Activated CD4-positive, CD25-positive, alpha-beta regulatory T cell treated with anti-CD3 and anti-CD28 coated beads, Interleukin-2, amount 50 U/mL, for 16 hours (primary cell): ENCODE measurements around the gene MYH10.
A peak's percentile ranks its signal among the peaks of the same experiment; 100 is the strongest.

Source experiments
- DNase-seq: peaks from one replicate; pipeline ENCODE4 v3.0.0-alpha.2; 2020; ENCODE audit warnings: low read depth, low spot score

The MYH10 gene

GRCh38 chr17:8445536-8445935 is 185.0 kb downstream of the MYH10 start:
- DNase-seq = no peak

DNA sequence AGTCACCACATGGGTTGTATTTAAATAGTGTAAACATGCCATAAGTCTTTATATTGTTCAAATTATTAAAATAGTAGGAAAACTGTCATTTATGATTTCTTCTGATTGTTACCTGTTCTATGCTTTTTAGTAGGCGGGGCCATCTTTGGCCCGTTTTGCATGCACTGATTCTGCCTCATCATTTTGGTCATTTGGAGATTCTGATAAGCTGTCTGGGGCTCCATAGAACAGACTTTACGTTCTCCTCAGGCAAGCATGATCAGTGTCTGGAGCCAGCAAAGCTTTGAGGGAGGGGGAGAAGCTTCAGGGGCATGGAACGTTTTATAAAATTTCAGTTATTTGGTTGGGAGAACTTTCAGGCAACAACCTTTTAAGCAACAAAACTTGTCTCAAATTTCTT is 186.0 kb downstream of the MYH10 start:
- no peak for DNase-seq

DNA sequence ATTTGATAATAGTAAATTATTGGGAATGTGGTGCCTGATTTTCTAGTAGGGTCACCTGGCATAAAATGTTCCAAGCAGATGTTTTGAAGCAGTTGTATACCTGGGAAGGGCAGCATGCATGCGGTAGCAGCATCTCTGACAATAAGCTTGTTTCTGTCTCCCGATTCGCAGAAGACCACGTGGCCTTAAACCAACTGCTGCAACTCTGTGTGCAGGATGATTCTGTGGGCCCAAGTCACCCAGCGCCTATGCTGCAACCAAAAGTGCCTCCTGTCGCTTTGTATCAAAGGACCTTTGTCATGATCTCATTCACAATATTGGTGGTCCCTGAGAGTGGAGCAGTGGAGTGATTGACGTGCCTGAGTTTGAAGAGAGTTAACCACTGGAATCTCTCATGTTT is 186.8 kb downstream of the MYH10 start:
- DNase-seq = no peak

- no peak for DNase-seq
These were observed 188.2 kb downstream of the MYH10 start for GRCh38 chr17:8442310-8442709.

GRCh38 chr17:8441690-8442089 is 188.8 kb downstream of the MYH10 start:
- DNase-seq = no peak

- no peak for DNase-seq
These were observed 190.8 kb downstream of the MYH10 start for GRCh38 chr17:8439681-8440080.

DNA sequence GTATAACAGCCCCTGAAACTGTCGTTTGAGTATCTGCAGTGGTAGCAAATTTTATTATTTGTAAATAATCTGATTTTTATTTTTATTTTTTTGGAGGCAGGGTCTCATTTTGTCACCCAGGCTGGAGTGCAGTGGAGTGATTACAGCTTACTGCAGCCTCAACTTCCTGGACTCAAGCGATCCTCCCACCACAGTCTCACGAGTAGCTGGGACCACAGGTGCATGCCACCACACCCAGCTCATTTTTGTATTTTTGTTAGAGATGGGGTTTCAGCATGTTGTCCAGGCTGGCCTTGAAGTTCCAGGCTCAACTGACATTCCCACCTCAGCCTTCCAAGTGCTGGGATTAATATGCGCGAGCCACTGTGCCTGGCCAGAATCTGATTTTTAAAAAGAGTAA is 192.1 kb downstream of the MYH10 start:
- no peak for DNase-seq

DNA sequence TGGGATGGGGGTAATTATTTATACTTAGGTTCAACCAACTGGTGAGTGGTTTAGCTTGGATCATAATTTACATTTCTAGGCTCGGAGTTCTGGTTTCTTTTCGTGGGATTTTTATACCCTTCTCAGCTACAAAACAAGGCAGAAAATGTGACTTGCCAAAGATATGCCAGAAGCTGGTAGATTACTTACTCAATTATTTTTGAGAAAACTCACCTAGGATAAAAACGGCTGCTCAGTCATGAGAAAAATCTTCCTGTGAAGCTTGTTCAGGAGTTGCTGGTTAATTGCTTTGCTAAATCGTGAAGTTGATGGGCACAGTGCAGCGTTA is 193.7 kb downstream of the MYH10 start:
- DNase-seq = no peak

GRCh38 chr17:8436169-8436843 is 194.2 kb downstream of the MYH10 start:
- DNase-seq = peak; percentile 25

DNA sequence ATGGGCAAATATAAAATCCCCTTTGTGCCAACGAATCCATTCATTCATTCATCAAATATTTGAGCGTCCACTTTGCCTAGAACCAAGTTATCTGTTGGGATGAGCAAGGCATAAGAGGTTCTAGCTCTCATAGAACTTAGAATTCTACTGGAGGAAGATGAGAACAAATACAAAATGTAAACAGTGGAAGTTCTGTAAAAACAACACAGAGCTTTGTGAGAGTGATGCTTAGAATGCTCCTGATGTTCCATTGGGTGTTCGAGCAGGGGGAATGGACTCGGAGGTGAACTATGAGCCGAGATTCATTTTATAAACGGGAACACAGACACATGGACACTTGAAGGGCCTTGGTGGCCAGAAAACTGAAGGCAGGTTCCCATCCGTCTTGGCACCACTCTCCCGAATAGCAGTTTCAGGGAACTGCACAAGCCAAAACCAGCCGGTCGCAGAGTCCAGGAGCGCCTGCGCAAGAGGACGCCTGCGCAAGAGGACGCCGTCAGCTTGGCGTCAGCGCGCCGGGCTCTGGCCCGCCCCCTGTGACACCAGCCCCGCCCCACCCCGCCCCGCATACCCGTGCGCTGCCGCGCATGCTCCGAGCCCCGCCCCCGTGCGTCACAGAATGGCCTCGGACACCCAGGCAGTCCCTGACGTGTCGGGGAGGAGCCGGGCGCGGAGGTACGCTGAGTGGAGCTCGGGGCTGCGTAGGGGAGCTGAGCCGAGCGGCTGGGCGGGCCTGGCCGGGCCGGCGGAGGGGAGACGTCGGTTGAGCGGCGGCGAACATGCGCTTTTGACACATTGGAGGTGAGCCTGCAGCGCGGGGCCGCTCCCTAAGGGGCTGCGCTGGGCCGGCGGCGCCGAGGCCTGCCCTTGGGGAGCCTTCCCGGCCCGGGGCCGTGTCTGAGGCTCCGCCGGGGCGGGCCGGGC is 195.0 kb downstream of the MYH10 start, which contains the start of gene NDEL1:
Gene NDEL1, plus strand, starts transcription at position 640 of the 924 bp plus-strand sequence. CDS start 8,388 bp downstream, outside the sequence.
- peak; percentile 97 for DNase-seq

- no peak for DNase-seq
These were observed 199.6 kb downstream of the MYH10 start for GRCh38 chr17:8430966-8431365.

DNA sequence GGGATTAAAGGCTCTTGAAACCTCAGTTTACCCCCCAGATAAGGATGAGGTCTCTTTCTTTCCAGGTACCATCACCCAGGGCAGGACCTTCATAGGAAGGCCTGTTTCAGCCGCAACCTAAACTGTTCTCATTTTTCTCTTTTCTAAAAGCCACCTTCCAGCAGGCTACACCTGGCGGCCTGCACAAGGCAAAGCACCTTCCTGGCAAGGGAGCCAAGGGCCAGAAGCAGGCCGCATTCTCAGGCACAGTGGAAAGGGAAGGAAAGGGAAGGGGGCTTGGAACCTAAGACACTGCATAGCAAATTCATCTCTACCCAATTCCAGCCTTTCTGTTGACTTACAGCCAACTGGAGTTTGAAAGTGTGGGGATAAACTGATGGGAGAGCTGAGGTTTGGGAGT is 203.7 kb downstream of the MYH10 start:
- no peak for DNase-seq

DNA sequence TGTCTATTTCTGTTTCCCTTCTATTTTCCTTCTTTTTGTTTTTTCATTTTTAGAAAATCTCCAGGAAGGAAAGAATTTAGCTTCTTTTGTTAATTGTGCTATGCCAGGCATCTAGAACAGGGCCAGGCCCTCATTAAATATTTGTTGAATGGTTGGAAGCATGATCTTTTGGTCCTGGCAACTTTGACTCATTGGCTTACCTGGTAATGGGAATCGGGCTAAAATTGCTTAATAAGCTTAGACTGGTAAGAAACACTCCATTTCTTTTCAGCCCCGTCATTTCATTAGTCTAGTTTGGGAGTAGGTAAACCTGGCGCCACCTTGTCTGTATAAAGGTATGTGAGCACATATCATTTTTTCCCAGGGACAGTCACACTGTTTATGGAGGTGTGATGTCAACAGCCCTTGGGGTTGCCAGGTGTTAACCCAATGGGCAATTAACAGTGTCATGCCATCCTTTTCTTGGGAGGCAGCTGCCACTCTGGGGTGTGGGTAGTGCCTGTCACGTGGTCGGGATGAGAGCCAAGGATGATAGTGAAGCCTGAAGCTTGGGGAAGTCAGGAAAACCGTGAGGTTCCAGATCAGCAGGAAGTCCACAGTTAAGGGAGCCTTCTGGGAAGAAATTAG is 204.3 kb downstream of the MYH10 start:
- DNase-seq = no peak
